NB4 (cell line): ENCODE results near the gene C1orf105.

Source experiments
- POLR2A ChIP-seq: IDR thresholded peaks from 2 replicates; pipeline ENCODE4 v1.6.1; 2011; ENCODE audit warnings: mild to moderate bottlenecking; ENCODE audit not compliant: insufficient read length; ENCODE audit errors: extremely low read depth
- TF ChIP-seq, protein P1 (sequence below): IDR thresholded peaks from one replicate; pipeline ENCODE4 v1.5.1; 2012; ENCODE audit warnings: low read depth, low read length

DNA sequence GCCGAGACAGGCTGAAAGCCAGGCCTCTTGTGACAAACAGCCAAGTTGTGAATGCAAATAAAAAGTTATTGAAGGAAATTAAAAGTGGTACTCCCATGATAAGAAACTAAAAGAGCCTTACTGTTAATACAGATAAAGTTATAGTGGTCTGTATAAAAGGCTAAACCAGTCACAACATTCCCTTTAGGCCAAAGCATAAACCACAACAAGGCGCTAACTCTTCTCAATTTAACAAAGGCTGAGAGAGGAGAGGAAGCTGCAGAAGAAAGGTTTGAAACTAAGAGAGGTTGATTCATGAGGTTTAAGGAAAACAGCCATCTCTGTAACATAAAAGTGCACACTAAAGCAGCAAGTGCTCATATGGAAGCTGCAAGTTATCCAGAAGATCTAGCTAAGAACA is 10.7 kb downstream of the C1orf105 start:
- TF ChIP-seq, protein P1, sequence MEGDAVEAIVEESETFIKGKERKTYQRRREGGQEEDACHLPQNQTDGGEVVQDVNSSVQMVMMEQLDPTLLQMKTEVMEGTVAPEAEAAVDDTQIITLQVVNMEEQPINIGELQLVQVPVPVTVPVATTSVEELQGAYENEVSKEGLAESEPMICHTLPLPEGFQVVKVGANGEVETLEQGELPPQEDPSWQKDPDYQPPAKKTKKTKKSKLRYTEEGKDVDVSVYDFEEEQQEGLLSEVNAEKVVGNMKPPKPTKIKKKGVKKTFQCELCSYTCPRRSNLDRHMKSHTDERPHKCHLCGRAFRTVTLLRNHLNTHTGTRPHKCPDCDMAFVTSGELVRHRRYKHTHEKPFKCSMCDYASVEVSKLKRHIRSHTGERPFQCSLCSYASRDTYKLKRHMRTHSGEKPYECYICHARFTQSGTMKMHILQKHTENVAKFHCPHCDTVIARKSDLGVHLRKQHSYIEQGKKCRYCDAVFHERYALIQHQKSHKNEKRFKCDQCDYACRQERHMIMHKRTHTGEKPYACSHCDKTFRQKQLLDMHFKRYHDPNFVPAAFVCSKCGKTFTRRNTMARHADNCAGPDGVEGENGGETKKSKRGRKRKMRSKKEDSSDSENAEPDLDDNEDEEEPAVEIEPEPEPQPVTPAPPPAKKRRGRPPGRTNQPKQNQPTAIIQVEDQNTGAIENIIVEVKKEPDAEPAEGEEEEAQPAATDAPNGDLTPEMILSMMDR: no peak
- no peak for TF ChIP-seq POLR2A
